HG02610 (cell line): ENCODE measurements around the gene UNCX.
"Not testable (repeated sequence)": the region's sequence is repeated elsewhere in the genome, so short reads cannot be mapped to it uniquely, and the experiment has no call there.

Source experiments
- ATAC-seq: cut with Tn5 transposase; IDR thresholded peaks from one replicate; pipeline ENCODE4 v1.9.1; 2021; ENCODE audit warnings: mild to moderate bottlenecking, moderate library complexity; ENCODE audit not compliant: unreplicated experiment

Gene UNCX

GRCh38 chr7:1232623-1233332 lies at the start of gene UNCX:
Gene UNCX (plus strand): TSS chr7:1232872. CDS start chr7:1233018, 146 bp downstream.
- no peak for ATAC-seq

GRCh38 chr7:1187127-1187526 lies 45.5 kb upstream of the UNCX start:
- ATAC-seq, result no peak

- ATAC-seq, result no peak
These were observed 43.9 kb upstream of the UNCX start for GRCh38 chr7:1188720-1189294.

- ATAC-seq, result no peak
These were observed 42.5 kb upstream of the UNCX start for GRCh38 chr7:1189986-1190772.

- no peak for ATAC-seq
These were observed 40.4 kb upstream of the UNCX start for GRCh38 chr7:1192171-1192676.

GRCh38 chr7:1193593-1194424 lies 38.9 kb upstream of the UNCX start:
- no peak for ATAC-seq

- ATAC-seq, result not testable (repeated sequence)
These were observed 36.2 kb upstream of the UNCX start for GRCh38 chr7:1196441-1196840.

GRCh38 chr7:1196950-1197349 lies 35.7 kb upstream of the UNCX start:
- ATAC-seq, result no peak

- ATAC-seq, result no peak
These were observed 34.6 kb upstream of the UNCX start for GRCh38 chr7:1197997-1198625.

- no peak for ATAC-seq
These were observed 32.6 kb upstream of the UNCX start for GRCh38 chr7:1200045-1200444.

- no peak for ATAC-seq
These were observed 30.8 kb upstream of the UNCX start for GRCh38 chr7:1201916-1202315.

GRCh38 chr7:1202914-1203313 lies 29.8 kb upstream of the UNCX start:
- not testable (repeated sequence) for ATAC-seq

- no peak for ATAC-seq
These were observed 28.1 kb upstream of the UNCX start for GRCh38 chr7:1204460-1205140.

GRCh38 chr7:1205742-1206141 lies 26.9 kb upstream of the UNCX start:
- not testable (repeated sequence) for ATAC-seq

- ATAC-seq, result no peak
These were observed 23.6 kb upstream of the UNCX start for GRCh38 chr7:1209097-1209496.

- no peak for ATAC-seq
These were observed 22.2 kb upstream of the UNCX start for GRCh38 chr7:1210321-1210978.

GRCh38 chr7:1210979-1211608 lies 21.6 kb upstream of the UNCX start:
- no peak for ATAC-seq

- no peak for ATAC-seq
These were observed 21.1 kb upstream of the UNCX start for GRCh38 chr7:1211611-1212010.

GRCh38 chr7:1212025-1212424 lies 20.6 kb upstream of the UNCX start:
- not testable (repeated sequence) for ATAC-seq
